NCI-H1417 (cell line): ENCODE measurements around the gene NREP.
"Not testable (repeated sequence)": the region's sequence is repeated elsewhere in the genome, so short reads cannot be mapped to it uniquely, and the experiment has no call there.

Experiments used
- DNase-seq, 3 experiments: peaks; one replicate each; lab custom pipeline; 2025; lab: John Stamatoyannopoulos, UW

The NREP gene

DNA sequence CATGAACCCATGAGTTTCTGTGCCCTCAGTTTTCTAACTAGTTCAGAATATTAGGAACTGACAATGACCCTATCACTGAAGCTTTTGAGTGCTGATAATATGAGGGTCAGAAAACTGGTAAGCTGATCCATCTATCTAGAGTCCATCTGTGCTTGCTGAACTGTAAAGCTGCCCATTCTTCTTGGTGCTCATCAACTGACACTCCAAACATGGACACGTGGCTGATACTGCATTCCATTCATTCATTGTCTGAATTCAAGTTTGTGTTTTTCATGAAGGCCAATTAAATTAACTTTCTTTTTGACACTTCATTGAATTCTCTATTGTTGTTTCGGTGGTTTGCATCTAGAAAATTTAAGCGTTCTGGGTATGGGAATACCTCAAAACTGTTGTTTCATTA is 17.6 kb downstream of the NREP start:
- no peak for DNase-seq

DNA sequence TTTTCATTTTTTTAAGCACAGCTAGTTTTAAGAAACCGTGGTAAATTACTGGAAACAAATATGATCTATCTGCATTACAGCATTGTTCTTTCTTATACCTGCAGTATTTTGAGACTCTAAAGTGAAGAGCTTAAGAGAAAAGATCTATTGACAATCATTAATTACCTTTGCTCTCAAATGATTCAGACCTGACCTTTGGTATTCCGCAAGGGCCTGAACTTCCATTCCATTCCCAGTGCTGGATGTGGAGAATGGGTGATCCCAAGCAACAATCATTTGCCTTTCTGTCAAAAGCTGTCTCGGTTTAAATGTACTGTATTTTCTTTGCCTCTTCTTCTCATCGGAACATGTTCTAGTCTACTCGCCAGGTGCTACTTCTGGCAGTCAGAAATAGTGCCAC is 18.9 kb downstream of the NREP start:
- DNase-seq, result no peak

DNA sequence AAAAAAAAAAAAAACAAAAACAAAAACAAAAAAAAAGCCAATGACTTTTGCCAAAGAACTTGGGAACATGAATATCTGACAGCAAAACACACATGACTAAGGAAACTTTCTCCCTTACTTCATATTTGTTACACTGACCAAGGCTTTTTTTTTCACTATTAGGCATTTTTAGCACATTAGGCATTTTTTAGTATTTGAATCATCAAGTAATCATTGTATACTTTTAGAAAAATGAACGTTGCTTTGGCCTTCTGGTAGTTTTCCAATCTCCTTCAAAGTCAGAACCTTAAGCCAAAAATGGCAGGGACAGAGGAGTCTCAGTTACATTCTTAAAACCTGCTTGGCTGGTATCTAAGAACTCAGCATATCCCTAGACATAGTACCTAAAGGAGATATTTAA is 19.3 kb downstream of the NREP start:
- no peak for DNase-seq

DNA sequence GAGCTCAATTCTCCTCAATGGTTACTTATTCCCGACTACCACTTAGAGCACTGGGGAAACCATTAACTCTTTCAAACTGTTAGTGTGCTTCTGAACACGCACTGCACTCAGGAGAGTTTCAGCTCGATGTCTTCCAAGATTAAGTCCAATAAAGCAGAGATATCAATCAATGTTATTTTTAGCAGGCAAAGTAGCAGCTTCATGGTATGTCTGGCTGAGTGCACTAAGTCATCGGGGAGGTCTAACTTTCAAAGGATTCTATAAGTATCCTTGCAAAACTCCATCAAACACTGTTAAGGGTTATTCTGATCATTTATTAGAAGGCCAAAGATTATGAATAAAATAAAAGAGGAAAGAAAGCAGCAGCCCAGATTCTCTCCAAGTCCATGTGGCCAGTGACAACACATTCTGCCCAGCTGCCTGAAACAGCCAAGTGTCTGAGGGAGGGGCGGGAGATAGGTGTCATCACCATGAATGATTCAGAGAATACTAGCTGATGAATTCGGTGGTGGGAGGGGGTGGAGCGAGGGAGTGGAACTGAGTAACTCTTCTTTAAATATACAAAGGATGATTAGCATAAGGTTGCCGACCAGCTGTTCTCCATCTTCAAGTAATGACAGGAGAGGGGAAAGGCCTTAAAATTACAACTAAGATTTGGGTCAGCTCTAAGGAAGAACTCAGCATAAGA is 21.3 kb downstream of the NREP start:
- no peak for DNase-seq

DNA sequence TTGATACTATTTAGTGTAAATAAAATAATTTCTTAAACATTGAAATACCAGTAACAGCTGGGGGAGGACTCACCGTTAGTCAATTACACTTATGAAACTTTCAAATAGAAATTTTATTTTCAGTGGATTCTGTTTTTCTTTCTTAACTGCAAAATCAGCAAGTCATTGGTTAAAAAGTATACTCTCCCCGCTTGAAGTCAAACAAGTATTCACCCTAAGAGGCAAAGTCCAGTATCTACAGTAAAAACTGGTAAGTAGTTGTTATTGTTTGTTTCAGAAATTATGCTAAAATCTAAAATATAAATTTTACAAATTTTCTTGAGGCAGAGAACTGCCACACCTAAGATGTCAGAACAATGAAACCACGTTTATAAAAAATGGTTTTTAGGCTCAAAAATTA is 22.4 kb downstream of the NREP start:
- DNase-seq, result no peak

DNA sequence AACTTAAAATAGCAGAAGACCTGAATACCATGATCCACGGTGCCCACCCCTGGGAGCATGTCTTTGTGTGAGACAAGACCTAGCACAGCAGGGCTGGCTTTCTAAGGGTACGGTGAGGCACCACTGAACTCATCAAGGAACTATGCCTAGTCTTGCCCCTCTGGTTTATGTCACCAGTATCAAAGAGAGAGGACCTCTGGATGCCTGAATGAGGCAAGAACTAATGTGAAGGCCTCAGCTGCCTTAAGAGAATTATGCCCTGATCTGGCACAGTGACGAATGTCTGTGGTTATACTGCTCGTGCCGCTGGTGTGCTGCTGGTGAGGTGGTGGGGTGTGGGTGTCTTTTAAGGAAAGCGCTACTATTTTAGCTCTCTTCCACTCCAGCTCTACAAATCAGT is 23.0 kb downstream of the NREP start:
- no peak for DNase-seq

DNA sequence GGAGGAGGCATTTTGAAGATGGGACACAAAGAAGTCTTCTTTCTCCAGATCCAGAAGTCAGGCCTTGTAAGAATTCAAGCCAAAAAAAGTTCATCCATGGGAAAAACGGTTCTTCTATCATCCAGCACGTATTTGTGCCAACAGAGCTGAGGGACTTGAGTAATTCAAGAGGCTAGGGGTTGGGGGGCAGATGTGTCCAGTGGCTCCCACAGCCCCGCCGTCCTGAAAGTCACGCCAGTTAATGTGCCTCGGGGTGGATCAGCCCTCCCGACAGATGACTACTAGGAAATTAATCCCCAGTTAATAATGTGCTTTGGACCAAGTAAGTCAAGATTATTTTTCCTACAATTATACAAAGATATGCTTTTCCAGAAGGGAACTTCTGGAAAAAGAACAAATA is 23.4 kb downstream of the NREP start:
- DNase-seq, result no peak

DNA sequence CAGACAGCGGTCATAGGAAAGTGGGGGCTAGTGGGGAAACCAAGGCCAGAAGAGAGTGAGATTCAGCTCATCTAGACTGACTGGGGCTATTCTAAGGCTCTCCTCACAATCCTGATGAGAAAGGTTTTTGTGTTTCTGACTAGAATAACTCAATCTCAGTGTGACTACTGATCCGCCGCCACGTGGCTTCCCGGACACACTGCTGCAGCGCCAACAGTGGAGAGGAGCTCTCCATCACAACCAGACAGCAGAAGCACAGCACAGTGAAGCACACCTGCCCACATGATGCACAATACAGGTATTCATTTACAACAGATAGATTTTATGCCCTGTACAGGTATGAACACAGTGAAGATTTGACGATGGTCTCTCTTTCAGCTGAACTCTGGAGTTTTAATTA is 25.4 kb downstream of the NREP start:
- DNase-seq, result no peak

DNA sequence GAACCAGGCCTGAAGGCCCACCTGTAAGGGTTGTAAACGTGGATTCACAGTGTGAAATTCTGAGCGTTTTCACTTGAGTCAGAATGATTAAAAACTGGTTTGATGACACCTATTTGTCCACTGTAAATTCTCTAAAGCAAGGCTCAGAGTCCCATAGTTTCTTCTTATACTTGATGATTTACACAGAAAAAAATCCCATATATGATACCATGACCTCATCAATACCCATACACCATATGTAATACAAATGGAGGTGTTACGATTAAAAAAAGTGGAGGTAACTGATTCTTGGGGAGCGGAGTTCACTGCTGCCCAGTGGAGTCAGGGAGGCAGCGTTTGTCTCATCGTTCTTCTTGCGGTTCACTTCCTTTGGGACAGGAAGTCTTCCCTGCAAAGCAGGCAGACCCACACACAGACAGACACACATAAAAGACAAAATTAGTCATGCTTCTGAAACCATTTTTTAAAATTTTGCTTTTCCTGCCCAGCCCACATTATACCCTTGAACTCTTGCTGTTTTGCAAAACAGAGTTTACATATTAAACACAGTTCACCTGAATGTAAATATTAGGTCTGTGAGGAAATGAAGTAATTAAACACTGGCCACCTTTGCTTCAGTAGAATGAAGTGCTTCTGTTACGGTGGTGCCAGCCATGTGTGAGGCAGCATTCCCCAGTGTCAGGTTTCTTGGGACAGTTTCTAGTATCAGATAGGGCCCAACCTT is 26.2 kb downstream of the NREP start:
- DNase-seq, result peak in 1 of 3 experiments; percentile 3

DNA sequence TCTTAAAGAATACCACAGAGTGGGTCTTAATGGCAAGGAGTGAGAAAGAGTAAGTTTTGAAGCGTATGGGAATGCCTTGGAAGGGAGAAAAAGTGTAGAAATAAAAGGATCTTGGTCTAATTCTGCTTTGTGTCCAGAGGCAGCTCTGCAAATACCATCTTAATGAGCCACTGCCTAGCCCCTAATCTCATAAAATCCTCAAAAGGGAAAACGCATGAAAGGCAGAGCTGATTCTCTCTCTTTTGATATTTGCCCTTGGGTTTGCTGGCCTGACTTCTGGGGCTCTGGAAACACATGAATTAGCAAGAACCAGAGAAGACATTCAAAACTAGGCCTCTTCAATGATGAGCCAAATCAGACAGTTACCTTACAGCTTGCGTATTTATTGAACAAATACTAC is 28.1 kb downstream of the NREP start:
- no peak for DNase-seq

DNA sequence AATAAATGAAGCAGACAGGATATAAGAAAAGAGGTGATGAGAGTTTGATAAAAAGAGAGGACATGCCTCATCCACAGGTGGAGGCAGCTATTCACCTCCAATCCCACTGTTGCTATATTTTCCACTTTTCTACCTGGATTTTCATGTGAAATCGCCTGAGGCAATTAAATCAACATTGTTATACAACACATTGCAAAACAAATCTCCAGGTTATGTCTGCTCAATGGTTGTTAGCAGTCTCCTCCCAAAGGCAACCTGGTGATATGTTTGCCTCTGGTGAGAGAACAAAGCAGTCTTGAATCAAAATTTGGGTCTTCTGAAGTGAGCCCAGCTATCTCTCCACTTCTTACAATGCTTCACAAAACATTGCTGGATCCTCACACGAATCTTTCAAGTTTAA is 30.0 kb downstream of the NREP start:
- no peak for DNase-seq

DNA sequence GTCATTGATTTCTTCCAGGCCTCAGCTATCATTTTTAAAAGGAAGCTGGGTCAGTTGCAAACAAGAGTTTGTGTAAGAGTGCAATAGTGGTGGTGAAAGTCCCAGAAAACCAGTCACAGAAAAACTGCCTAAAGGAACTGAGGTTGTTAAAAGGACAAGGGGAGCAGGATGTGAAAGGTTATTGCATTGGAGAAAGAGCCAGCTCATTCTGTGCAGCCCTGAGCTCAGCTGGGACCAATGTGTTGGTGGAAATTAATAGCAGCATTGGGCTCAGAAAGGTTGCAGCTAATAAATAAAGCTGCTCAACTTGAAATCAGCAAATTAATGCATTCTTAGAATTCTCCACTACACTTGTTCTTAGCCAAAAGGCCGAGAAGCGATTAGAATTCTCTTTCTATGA is 34.9 kb downstream of the NREP start:
- no peak for DNase-seq

DNA sequence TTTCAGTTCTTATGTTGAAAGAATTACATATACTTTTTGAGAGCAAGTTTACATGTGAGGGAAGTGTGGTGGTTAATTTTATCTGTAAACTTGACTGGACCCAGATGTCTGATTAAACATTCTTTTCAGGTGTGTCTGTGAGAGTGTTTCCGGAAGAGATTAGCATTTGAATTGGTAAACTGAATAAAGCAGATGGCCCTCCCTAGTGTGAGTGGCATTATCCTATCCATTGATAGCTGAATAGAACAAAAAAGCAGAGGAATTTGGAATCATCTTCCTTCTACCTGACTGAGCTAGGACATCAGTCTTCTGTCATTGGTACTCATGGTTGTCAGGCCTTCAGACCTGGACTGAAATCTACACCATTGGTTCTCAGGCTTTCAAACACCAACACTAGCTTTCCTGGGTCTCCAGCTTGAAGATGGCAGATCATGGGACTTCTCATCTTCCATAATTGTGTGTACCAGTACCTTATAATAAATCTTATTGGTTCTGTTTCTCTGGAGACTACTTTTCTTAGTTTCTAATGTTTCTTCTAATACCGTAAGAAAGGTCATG is 36.6 kb downstream of the NREP start:
- DNase-seq, result no peak

DNA sequence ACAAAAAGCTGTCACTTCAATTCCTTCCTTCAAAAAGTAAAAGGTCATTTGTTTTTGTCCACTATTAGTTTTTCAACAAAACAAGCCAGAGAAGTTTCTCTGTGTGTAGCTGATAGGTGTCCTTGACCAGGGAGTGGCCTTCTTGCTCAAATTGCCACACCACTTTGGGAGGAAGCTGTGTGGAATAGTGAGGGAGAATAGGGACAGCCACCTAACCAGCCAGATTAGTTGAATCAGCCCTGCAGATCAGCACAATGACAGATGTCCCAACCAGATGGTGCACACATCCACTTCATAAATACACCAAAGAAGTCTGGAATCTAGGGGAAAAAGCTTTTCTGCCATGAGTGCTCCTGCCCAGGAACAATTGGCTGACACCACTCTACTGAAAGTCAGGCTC is 37.2 kb downstream of the NREP start:
- no peak for DNase-seq

DNA sequence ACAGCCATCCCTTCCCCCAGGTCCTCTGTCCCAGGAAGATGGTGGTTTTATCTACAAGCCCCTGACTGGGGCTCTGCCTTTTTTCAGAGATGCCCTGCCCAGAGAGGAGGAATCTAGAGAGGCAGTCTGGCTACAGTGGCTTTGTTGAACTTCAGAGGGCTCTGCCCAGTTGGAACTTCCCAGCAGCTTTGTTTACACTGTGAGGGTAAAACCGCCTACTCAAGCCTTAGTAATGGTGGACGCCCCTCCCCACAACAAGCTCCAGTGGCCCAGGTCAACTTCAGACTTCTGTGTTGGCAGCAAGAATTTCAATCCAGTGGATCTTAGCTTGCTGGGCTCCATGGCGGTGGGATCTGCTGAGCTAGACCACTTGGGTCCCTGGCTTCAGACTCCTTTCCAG is 40.2 kb downstream of the NREP start:
- DNase-seq, result not testable (repeated sequence)

DNA sequence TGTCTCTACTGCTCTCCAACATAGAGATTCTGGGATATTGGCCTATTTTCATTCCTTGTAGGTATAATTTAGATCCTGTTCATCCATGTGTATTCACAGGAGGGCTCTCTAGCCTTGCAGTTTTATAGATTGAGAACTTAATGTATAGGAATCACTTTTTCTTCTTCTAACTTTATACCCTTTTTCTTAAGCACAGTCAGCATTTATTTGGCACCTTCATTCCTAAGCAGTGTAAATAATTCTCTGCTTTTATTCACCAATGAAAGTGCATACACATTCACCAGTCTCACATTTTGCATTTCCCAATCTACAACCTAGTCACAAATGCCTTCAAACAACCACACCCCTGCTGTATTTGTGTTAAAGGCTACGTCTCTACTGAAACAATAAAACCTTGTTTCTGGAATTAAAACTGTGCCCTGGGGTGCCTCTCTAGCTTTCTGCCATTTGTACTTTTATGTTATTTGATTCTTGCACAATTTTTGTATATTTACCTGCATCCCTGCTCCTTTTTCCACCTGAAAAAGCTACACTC is 49.3 kb downstream of the NREP start:
- no peak for DNase-seq

DNA sequence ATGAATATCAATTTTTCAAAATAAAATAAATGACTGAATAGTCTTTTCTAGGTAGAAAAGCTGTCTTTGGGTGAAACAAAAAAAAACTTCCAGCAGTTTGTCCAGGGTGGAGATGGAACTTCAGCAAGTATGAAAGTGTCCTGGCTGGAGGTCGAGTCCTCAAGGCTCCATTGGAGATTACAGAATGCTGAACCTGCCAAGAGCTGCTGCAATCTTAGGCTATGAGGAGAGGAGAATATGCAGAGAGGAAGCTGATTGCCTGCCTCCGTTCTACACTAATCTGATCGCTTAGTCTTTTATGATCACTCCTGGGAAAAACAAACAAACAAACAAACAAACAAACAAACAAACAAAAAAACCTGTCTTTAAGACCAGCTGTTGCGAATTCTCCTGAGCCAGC is 50.6 kb downstream of the NREP start:
- DNase-seq, result no peak

DNA sequence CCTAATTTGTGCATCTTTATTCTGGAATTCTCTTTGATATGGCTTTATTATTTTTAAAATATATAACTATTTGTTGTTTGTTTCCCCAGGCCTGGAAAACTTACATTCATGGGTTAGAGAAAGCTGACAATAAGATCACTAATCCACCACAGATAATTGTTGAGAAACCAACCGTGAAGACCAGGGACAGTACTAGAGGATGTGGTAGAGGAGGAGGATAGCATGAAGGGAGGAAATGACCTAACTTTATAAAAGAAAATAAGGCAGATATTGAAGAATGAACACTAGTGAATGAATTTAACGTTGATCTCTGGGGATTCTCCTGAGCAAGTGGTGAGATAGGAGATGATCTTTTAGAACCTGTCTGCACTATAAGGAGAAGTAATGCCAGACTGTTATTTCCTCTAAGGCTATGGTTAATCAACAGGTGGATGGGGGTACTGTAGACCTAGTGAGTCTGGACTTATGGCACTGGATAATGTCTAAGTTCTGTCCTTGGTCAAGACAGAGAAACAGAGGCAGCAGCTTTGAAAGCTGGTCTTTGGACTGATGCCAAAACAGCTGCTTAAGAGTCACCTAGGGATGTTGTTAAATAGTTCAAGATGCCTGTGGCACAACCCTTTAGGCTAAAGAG is 52.4 kb downstream of the NREP start:
- DNase-seq, result no peak

DNA sequence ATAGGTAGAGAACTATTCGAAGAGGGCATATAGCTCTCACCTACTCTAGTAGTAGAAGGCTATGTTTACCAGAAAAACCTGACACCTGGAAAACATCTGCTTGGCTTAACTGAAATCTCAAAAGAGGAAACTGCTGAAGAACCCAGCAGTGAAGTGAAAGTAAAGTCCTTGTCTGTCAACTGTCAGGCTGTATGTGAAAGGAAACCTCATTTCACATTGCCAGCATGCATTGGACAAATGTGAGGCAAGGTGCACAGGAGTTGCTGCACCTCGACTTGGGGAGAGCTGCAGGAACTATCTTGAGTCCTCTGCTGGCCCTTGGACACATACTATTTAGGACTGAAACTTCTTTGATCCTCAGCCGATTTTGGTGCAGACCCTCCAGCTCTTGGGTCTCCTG is 53.3 kb downstream of the NREP start:
- no peak for DNase-seq

DNA sequence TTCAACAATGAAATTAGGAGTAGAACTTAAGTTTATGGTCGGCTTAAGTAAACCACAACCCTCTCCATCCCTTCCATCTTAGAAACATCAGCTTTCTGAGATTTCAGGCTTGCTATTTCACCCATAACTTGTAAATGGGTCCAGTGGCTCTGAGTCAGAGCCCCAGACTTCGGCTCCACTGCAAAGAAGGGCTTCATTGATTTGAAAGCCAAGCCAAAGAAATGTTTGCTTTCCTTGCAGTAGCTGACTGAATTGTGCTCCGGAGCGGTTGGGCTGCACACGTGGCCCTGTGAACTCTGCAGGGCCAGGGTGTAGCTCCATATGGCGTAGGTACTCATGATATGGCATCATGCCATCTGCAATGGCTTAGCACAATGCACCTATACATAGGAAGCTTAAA is 57.0 kb downstream of the NREP start:
- no peak for DNase-seq

DNA sequence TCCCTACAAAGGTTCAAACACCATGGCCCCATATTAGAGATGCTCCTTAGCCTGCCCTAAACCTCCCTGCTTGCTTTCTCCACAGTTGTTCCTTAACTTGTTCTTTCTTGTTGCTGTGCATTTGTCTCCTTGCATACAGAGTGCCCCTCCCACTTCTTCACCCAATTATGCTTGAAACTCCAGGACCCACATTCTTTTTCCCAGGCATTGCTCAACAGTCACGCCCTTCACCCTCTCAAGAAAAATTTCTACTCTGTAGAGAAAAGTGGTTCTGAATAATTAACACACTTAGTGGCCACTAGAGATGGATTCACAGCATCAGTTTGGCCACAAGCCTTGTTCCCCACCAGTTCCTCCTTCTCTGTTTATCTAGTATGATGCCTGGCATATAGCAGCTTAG is 57.7 kb downstream of the NREP start:
- DNase-seq, result peak in 1 of 3 experiments; percentile 10

DNA sequence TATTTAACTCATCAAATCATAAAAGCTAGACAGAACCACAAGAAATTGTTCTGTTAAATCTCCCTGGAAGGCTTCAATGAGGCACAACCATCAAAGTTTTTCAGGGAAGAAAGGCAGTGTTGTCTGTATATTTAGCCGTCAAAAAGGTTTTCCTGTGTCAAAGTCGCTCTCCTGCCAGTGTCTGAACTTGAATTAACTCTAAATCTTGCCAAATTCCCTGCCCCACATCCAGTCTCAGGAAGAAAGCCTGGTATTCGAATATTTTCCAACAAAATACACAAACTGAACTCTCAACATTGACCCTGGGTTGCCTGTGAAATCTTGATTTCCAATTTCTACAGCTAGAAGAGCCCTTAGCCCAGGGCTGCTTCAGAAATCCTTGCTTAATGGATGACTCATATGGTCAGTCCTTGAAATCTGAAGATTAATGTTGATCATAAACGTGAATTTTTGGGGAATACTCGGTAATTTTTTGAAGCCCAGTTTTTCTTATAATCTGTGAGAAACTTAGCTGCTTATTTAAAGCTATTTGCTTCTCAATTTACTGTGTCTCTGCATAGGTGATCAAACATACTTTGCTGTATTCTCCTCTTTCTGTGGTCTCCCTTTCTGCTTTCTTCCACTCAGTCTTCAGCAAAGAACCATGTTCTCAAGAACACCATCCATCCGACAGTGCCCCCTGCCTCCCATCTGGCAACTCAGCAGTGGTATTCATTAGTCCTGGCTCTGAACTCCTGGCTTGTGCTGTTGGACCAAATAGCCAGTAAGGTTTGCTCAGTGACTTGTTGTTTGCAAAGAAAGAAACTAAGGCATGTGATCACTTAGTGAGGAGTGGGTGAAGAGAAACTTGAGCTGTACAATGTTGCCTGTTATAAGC is 58.9 kb downstream of the NREP start:
- DNase-seq, result no peak
